ENCODE measurements around the gene PAFAH1B1.

The PAFAH1B1 gene

GRCh38 chr17:2598166-2598565 lies 4.7 kb downstream of the PAFAH1B1 start:
- TF ChIP-seq NFIC (IDR thresholded peaks at IDR 0.05) (no peak), USF1 (IDR thresholded peaks at IDR 0.05) (no peak), REST (IDR thresholded peaks at IDR 0.05; ENCODE audit: low read depth) (no peak), FOXM1 (IDR thresholded peaks at IDR 0.05; ENCODE audit: borderline replicate concordance, low read depth) (no peak), EGR1 (IDR thresholded peaks at IDR 0.05) (no peak), YY1 (IDR thresholded peaks at IDR 0.05; ENCODE audit: low read depth) (no peak), CEBPB (IDR thresholded peaks at IDR 0.05) (no peak), MAX (IDR thresholded peaks at IDR 0.05) (no peak), RAD21 (IDR thresholded peaks at IDR 0.05; ENCODE audit: low read depth) (no peak), TCF12 (IDR thresholded peaks at IDR 0.05; ENCODE audit: low read depth) (no peak), ZBTB7A (IDR thresholded peaks at IDR 0.05; ENCODE audit: low read depth) (no peak), EP300 (IDR thresholded peaks at IDR 0.05; ENCODE audit: borderline replicate concordance) (no peak), CREB1 (IDR thresholded peaks at IDR 0.05; ENCODE audit: low read depth) (no peak), TAF1 (IDR thresholded peaks at IDR 0.05; ENCODE audit: low read depth) (no peak), TEAD4 (IDR thresholded peaks at IDR 0.05) (no peak)

GRCh38 chr17:2602597-2603017 lies 9.2 kb downstream of the PAFAH1B1 start:
- TF ChIP-seq FOXM1 (IDR thresholded peaks at IDR 0.05; ENCODE audit: borderline replicate concordance, low read depth) (no peak), TEAD4 (IDR thresholded peaks at IDR 0.05) (no peak), CREB1 (IDR thresholded peaks at IDR 0.05; ENCODE audit: low read depth) (no peak), EP300 (IDR thresholded peaks at IDR 0.05; ENCODE audit: borderline replicate concordance) (no peak)

- TF ChIP-seq CEBPB (IDR thresholded peaks at IDR 0.05) = no peak
Measured at GRCh38 chr17:2608350-2608913, 15.0 kb downstream of the PAFAH1B1 start.

GRCh38 chr17:2609091-2609490 lies 15.6 kb downstream of the PAFAH1B1 start:
- TF ChIP-seq CEBPB (IDR thresholded peaks at IDR 0.05) = no peak
- no peak for TF ChIP-seq TEAD4 (IDR thresholded peaks at IDR 0.05)
- no peak for TF ChIP-seq USF1 (IDR thresholded peaks at IDR 0.05)
- TF ChIP-seq RAD21 (IDR thresholded peaks at IDR 0.05; ENCODE audit: low read depth) = no peak

GRCh38 chr17:2610195-2611175 lies 17.0 kb downstream of the PAFAH1B1 start:
- no peak for TF ChIP-seq CEBPB (IDR thresholded peaks at IDR 0.05)
- TF ChIP-seq TEAD4 (IDR thresholded peaks at IDR 0.05) = no peak
- no peak for TF ChIP-seq REST (IDR thresholded peaks at IDR 0.05; ENCODE audit: low read depth)
- TF ChIP-seq CREB1 (IDR thresholded peaks at IDR 0.05; ENCODE audit: low read depth) = no peak
- TF ChIP-seq ZBTB7A (IDR thresholded peaks at IDR 0.05; ENCODE audit: low read depth) = no peak
- no peak for TF ChIP-seq FOXM1 (IDR thresholded peaks at IDR 0.05; ENCODE audit: borderline replicate concordance, low read depth)
- TF ChIP-seq YY1 (IDR thresholded peaks at IDR 0.05; ENCODE audit: low read depth) = no peak

GRCh38 chr17:2611627-2612026 lies 18.2 kb downstream of the PAFAH1B1 start:
- TF ChIP-seq EGR1 (IDR thresholded peaks at IDR 0.05) (no peak), ZBTB7A (IDR thresholded peaks at IDR 0.05; ENCODE audit: low read depth) (no peak), FOXM1 (IDR thresholded peaks at IDR 0.05; ENCODE audit: borderline replicate concordance, low read depth) (no peak), MAX (IDR thresholded peaks at IDR 0.05) (no peak), CEBPB (IDR thresholded peaks at IDR 0.05) (no peak)

All from Ishikawa (cell line).